ENCODE results near the gene KDM2B. TPM values are rescaled to one million over a fixed set of nuclear protein-coding genes. Genes with fewer than 3 reads are reported as not detected.
"Not testable (repeated sequence)": the region's sequence is repeated elsewhere in the genome, so short reads cannot be mapped to it uniquely, and the experiment has no call there.

Gene KDM2B
- total and polyA plus RNA-seq, 2 donors from 2014 or later, result 6.2 to 19.7 TPM

- no peak for TF ChIP-seq CTCF (IDR thresholded peaks at IDR 0.05; ENCODE audit: borderline replicate concordance, extremely low read depth, insufficient read depth)
- Histone ChIP-seq H3K4me1 (ENCODE audit: control insufficient read depth in 2 of 3, insufficient read depth in 2 of 3, low read depth in 1 of 3, low read length in 3 of 3) (no peaks in the 10 kb centered on the region), H3K4me3 (ENCODE audit: low read length in 3 of 3) (no peak overlapping the region), H3K27me3 (ENCODE audit: control insufficient read depth, insufficient read depth, low read length) (no peaks in the 10 kb centered on the region), H3K9me3 (ENCODE audit: control insufficient read depth in 2 of 3, insufficient read depth in 1 of 3, low read length in 3 of 3) (no peaks in the 10 kb centered on the region), H3K27ac (ENCODE audit: low read depth in 2 of 2, low read length in 2 of 2) (no peak overlapping the region), H3K36me3 (ENCODE audit: control insufficient read depth in 2 of 3, insufficient read depth in 3 of 3, low read length in 3 of 3) (no peaks in the 10 kb centered on the region), H3K9ac (ENCODE audit: low read length in 3 of 3) (no peak overlapping the region)
- FAIRE-seq (no peak), DNase-seq (no peak)
- intact Hi-C loops (cut with DNase I), result no loop called here
Observed at GRCh38 chr12:121484967-121485366, 95.9 kb downstream of the KDM2B start.

GRCh38 chr12:121484564-121484963 lies 96.3 kb downstream of the KDM2B start:
- intact Hi-C loops (cut with DNase I); H3K9ac ChIP-seq (ENCODE audit: low read length in 3 of 3); DNase-seq; H3K27ac ChIP-seq (ENCODE audit: low read depth in 2 of 2, low read length in 2 of 2); H3K4me3 ChIP-seq (ENCODE audit: low read length in 3 of 3); H3K36me3 ChIP-seq (ENCODE audit: control insufficient read depth in 2 of 3, insufficient read depth in 3 of 3, low read length in 3 of 3); H3K27me3 ChIP-seq (ENCODE audit: control insufficient read depth, insufficient read depth, low read length); FAIRE-seq; H3K4me1 ChIP-seq (ENCODE audit: control insufficient read depth in 2 of 3, insufficient read depth in 2 of 3, low read depth in 1 of 3, low read length in 3 of 3); H3K9me3 ChIP-seq (ENCODE audit: control insufficient read depth in 2 of 3, insufficient read depth in 1 of 3, low read length in 3 of 3): not testable (repeated sequence)

DNA sequence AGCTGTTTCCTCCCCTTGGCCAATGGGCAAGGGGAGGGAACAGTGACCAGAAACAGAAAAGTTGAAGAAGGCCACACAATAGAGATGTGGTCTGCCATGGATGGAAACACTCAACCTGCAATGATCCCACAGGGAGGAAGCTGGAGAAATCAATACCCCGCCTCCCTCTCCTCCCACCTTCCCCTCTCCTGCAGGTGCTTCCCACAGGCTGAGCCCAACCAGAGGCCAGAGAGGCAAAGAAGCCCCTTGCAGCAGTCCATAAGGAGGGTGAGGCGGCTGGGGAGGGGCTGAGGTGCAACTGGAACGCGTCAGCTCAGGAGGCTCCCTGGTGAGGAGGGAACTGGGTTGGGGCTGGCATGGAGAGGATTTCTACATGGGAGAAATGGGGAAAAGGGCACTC lies 96.9 kb downstream of the KDM2B start:
- H3K4me3 ChIP-seq (ENCODE audit: low read length in 3 of 3), result no peak overlapping the region
- intact Hi-C loops (cut with DNase I), result no loop called here
- no peaks in the 10 kb centered on the region for H3K9me3 ChIP-seq (ENCODE audit: control insufficient read depth in 2 of 3, insufficient read depth in 1 of 3, low read length in 3 of 3)
- H3K4me1 ChIP-seq (ENCODE audit: control insufficient read depth in 2 of 3, insufficient read depth in 2 of 3, low read depth in 1 of 3, low read length in 3 of 3), result no peaks in the 10 kb centered on the region
- FAIRE-seq (no peak), DNase-seq (peak in 4 of 5 donors; percentile 58 to 74 (median 70))
- no peak overlapping the region for H3K27ac ChIP-seq (ENCODE audit: low read depth in 2 of 2, low read length in 2 of 2)
- H3K36me3 ChIP-seq (ENCODE audit: control insufficient read depth in 2 of 3, insufficient read depth in 3 of 3, low read length in 3 of 3), result no peaks in the 10 kb centered on the region
- H3K9ac ChIP-seq (ENCODE audit: low read length in 3 of 3), result no peak overlapping the region
- no peak for TF ChIP-seq CTCF (IDR thresholded peaks at IDR 0.05; ENCODE audit: borderline replicate concordance, extremely low read depth, insufficient read depth)
- no peaks in the 10 kb centered on the region for H3K27me3 ChIP-seq (ENCODE audit: control insufficient read depth, insufficient read depth, low read length)

GRCh38 chr12:121476477-121476876 lies 104.3 kb downstream of the KDM2B start:
- FAIRE-seq (no peak), DNase-seq (no peak)
- Histone ChIP-seq H3K9me3 (ENCODE audit: control insufficient read depth in 2 of 3, insufficient read depth in 1 of 3, low read length in 3 of 3) (no peaks in the 10 kb centered on the region), H3K9ac (ENCODE audit: low read length in 3 of 3) (no peak overlapping the region), H3K36me3 (ENCODE audit: control insufficient read depth in 2 of 3, insufficient read depth in 3 of 3, low read length in 3 of 3) (no peaks in the 10 kb centered on the region), H3K27me3 (ENCODE audit: control insufficient read depth, insufficient read depth, low read length) (no peaks in the 10 kb centered on the region), H3K27ac (ENCODE audit: low read depth in 2 of 2, low read length in 2 of 2) (no peak overlapping the region), H3K4me3 (ENCODE audit: low read length in 3 of 3) (no peak overlapping the region), H3K4me1 (ENCODE audit: control insufficient read depth in 2 of 3, insufficient read depth in 2 of 3, low read depth in 1 of 3, low read length in 3 of 3) (no peaks in the 10 kb centered on the region)
- TF ChIP-seq CTCF (IDR thresholded peaks at IDR 0.05; ENCODE audit: borderline replicate concordance, extremely low read depth, insufficient read depth), result no peak
- intact Hi-C loops (cut with DNase I), result no loop called here

All from kidney (tissue), 14 donors.